GM18498 (cell line): ENCODE measurements around the gene ATP11A.
"Not testable (repeated sequence)": the region's sequence is repeated elsewhere in the genome, so short reads cannot be mapped to it uniquely, and the experiment has no call there.

Experiments used
- ATAC-seq: cut with Tn5 transposase; IDR thresholded peaks from one replicate; pipeline ENCODE4 v1.9.1; 2021; ENCODE audit warnings: mild to moderate bottlenecking, moderate library complexity; ENCODE audit not compliant: unreplicated experiment

Gene ATP11A

GRCh38 chr13:112835344-112835743 is 145.5 kb downstream of the ATP11A start:
- ATAC-seq, result no peak

DNA sequence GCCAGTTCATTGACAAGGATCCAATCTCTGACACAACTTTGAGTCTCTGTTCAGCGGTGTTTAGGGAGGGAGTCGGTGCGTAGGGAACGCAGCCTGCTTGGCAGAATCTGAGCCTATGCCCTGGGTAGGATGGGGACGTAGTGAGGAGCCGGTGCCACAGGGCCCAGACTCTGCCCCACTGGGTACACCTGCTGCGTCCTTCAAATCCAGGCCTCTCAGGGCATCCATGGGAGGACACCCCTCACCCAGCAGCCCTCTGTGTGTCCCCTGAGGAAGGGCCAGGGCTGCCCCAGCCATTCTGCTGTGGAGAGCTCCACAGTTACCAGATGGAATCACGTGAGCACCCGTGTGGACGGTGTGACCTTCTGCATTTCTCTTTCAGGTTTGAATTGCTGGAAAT is 146.0 kb downstream of the ATP11A start:
- no peak for ATAC-seq

DNA sequence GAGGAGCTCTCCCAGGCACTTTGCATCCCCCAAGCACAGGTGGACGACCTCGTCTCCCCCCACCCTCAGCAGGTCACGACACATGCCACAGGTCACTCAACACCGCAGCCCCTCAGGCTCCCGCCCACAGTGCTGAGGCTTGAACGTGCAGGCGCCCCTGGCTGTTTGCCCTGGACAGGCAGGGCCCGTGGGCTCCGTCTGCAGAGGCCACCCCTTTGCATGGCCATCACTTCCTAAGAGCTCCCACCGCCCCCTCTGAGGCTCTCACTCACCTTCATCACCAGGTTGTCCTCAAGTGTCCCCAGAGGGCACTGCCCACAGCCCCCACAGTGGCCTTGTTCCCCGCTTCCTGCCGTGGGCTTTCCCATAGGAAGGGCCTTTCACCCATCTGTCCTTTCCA is 147.1 kb downstream of the ATP11A start:
- no peak for ATAC-seq

- no peak for ATAC-seq
Observed at GRCh38 chr13:112837371-112838037, 147.7 kb downstream of the ATP11A start.

GRCh38 chr13:112838038-112838841 is 148.4 kb downstream of the ATP11A start:
- ATAC-seq, result no peak

- no peak for ATAC-seq
Observed at GRCh38 chr13:112838842-112839117, 148.9 kb downstream of the ATP11A start.

GRCh38 chr13:112839356-112840105 is 149.7 kb downstream of the ATP11A start:
- ATAC-seq, result no peak

DNA sequence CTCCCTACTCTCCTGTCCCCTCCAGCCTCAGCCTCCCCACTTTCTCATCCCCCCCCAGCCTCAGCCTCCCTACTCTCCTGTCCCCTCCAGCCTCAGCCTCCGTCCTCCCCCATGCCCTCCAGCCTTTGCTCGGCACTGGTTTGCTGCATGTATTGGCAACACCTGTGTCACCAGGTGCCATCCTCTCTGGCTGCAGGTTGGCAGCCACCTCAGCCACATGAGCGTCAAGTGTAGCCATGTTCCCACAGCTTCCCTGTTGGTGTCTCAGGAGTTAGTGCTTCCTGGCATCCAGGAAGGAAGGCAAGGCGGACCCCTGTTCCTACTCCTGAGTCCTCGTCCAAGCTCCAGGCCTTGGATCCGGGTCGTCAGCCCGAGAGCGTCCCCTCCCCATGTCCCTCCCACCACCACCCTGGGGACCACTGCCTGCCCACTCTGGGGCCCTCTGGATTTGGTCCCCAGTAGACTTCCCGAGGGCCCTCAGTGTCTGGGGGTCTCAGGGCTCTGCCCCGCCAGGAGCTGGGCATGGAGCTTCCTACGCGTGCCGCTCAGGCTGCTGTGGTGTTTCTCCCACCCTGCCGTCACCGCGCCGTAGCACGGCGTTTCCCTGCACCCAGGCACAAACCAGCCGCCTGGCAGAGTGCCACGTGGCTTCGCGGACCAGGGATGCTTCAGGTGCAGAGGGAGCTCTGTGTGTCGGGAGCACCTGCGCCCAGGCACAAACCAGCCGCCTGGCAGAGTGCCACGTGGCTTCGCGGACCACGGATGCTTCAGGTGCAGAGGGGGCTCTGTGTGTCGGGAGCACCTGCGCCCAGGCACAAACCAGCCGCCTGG is 150.8 kb downstream of the ATP11A start:
- ATAC-seq, result no peak

GRCh38 chr13:112841303-112842015 is 151.6 kb downstream of the ATP11A start:
- ATAC-seq, result not testable (repeated sequence)

GRCh38 chr13:112842343-112842856 is 152.6 kb downstream of the ATP11A start:
- ATAC-seq, result no peak

DNA sequence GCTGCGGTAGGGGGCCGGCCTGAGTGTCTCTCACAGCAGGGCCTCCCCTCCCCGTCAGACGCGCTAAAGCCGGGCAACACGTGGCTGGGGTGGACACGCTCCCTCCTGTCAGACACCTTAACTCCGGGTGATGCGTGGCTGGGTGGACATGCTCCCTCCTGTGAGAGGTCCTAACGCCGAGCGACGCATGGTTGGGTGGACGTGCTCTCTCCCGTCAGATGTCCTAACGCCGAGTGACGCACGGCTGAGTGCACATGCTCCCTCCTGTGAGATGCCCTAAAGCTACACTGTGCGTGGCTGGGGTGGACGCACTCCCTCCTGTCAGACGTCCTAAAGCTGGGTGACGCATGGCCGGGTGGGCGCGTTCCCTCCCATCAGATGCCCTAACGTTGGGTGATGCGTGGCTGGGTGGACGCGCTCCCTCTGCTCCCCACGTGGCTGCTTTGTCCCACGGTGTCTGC is 153.1 kb downstream of the ATP11A start:
- ATAC-seq, result no peak

- no peak for ATAC-seq
Observed at GRCh38 chr13:112843392-112844111, 153.7 kb downstream of the ATP11A start.

DNA sequence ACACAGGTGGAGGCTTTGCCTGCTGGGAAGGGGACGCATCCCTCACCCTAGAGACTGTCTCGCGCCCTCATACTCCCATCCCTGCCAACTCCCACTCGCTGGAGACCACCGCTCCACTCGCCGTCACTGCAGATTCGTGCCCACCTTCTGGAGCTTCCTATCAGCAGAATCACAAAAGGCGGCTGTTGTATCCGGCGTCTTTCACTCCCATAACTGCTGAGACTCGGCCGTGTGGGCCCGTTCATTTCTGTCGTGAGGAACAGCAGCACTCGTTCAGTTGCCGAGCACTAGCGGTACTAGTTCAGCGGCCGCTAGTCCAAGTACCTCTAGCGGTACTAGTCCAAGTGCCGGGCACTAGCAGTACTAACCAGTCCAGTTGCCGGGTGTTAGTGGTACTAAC is 154.6 kb downstream of the ATP11A start:
- no peak for ATAC-seq

DNA sequence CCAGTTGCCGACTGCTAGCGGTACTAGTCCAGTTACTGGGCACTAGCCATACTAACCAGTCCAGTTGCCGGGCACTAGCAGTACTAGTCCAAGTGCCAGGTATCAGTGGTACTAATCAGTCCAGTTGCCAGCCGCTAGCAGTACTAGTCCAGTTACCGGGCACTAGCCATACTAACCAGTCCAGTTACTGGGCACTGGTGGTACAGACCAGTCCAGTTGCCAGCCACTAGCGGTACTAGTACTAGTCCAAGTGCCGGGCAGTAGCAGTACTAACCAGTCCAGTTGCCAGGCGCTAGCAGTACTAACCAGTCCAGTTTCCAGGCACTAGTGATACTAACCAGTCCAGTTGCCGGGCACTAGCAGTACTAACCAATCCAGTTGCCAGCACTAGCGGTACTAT is 155.0 kb downstream of the ATP11A start:
- ATAC-seq, result no peak

GRCh38 chr13:112845511-112846144 is 155.8 kb downstream of the ATP11A start:
- ATAC-seq, result no peak

DNA sequence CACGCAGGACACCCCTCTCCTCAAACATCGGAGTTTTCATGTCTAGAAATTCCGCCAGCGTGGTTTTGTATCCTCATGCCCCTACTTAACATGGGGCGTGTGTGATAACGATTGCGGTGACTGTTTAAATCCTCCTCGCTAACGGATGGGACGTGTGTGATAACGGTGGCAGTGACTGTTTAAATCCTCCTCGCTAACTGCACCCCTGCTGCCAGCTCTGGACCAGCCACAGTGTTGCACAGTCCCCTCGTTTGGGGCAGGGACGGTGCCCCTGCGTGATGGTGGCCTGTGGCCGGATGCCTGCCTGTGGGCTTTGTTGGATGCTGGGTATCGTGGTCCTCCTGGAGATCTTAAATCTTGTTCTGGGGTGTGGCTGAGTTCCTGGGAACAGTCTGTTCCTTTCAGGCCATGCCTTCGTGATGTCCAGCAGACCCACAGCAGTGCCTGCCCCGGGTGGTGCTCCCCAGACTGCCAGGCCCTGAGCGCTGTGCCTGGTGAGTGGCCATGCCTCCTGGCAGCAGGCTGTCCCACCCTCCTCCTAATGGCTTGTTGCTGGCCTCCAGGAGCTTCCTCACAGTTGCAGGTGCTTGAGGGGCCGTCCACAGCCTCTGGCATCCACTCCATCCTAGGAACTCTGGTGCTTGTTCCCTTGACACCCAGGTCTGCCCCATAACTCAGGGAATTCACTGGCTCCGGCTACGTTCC is 156.7 kb downstream of the ATP11A start:
- no peak for ATAC-seq

GRCh38 chr13:112849500-112849899 is 159.7 kb downstream of the ATP11A start:
- no peak for ATAC-seq

GRCh38 chr13:112850273-112850672 is 160.4 kb downstream of the ATP11A start:
- no peak for ATAC-seq
